ENCODE data around the gene ATXN10.

The ATXN10 gene

DNA sequence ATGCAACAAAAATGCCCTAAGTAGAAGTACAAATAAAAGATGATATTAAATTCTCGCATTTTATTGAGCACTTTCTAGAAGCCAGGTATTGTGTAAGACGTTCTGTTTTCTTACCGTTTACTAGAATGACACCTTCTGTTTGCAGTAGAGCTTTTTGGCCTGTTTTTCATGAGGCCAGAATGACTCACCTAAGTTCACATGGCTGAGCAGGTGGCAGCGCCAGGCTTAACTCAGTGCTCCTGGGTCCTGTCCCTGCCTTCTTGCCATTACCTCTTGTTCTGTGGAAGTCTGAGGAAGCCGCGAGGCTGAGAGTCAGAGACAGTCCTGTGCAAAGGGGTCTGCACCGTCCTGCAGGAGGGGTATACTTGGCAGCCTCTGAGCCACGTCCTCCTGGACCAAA lies 113.8 kb downstream of the ATXN10 start:
- H3K27me3 ChIP-seq (ENCODE audit: control insufficient read depth, low read length) = no peaks in the 10 kb centered on the region
- H3K9me3 ChIP-seq (ENCODE audit: control insufficient read depth, insufficient read depth, low read length) = peaks cover 2% of the 10 kb centered on the region; the same call in 1 of the 2 replicates
- no peaks in the 10 kb centered on the region for H4K20me1 ChIP-seq (ENCODE audit: control insufficient read depth, insufficient read depth, low read depth, low read length)
- H3F3A ChIP-seq (ENCODE audit: control insufficient read depth, insufficient read depth) = peaks cover 26% of the 10 kb centered on the region
- peaks cover 53% of the 10 kb centered on the region for H3K36me3 ChIP-seq (ENCODE audit: control insufficient read depth, low read length)
- TF ChIP-seq, protein P1, sequence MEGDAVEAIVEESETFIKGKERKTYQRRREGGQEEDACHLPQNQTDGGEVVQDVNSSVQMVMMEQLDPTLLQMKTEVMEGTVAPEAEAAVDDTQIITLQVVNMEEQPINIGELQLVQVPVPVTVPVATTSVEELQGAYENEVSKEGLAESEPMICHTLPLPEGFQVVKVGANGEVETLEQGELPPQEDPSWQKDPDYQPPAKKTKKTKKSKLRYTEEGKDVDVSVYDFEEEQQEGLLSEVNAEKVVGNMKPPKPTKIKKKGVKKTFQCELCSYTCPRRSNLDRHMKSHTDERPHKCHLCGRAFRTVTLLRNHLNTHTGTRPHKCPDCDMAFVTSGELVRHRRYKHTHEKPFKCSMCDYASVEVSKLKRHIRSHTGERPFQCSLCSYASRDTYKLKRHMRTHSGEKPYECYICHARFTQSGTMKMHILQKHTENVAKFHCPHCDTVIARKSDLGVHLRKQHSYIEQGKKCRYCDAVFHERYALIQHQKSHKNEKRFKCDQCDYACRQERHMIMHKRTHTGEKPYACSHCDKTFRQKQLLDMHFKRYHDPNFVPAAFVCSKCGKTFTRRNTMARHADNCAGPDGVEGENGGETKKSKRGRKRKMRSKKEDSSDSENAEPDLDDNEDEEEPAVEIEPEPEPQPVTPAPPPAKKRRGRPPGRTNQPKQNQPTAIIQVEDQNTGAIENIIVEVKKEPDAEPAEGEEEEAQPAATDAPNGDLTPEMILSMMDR (IDR thresholded peaks at IDR 0.05; ENCODE audit: low read depth, low read length, poor library complexity, severe bottlenecking) = no peak
- TF ChIP-seq EZH2phosphoT487 (IDR thresholded peaks at IDR 0.05; ENCODE audit: borderline replicate concordance, low read length) = no peak
- no peaks in the 10 kb centered on the region for H3K9me2 ChIP-seq (replicated peaks; ENCODE audit: control insufficient read depth, low read length)
- H3K4me1 ChIP-seq (ENCODE audit: control insufficient read depth, low read length) = peaks cover 63% of the 10 kb centered on the region
- H3K4me2 ChIP-seq (ENCODE audit: low read length) = peak overlapping the region; percentile 86
- peak overlapping the region; percentile 99 for H3K27ac ChIP-seq (ENCODE audit: low read depth, low read length)
- peaks cover 89% of the 10 kb centered on the region for H3K79me2 ChIP-seq (ENCODE audit: control insufficient read depth, low read length)
- H3K4me3 ChIP-seq (ENCODE audit: low read length) = peak overlapping the region; percentile 74

DNA sequence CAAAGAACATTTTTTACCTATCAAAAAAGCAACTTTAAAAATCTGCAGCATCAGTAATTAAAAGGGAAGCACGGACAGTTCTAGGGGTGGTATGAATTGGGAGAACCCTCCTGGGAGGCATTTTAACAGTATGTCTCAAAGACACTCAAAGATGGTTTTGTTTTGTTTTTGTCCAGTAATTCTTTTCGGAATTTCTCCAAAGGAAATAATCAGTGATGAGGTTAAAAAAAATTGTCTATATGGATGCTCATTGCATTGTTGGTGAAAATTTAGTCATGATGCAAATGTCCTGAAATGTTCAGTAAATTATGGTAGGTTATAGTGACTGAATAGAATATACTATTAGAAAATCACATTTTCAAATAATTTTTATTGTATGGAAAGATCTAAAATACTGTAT lies 115.1 kb downstream of the ATXN10 start:
- peaks cover 80% of the 10 kb centered on the region for H3K79me2 ChIP-seq (ENCODE audit: control insufficient read depth, low read length)
- no peak overlapping the region for H3K4me2 ChIP-seq (ENCODE audit: low read length)
- no peaks in the 10 kb centered on the region for H3K9me2 ChIP-seq (replicated peaks; ENCODE audit: control insufficient read depth, low read length)
- peaks cover 41% of the 10 kb centered on the region for H3K36me3 ChIP-seq (ENCODE audit: control insufficient read depth, low read length)
- H3K4me3 ChIP-seq (ENCODE audit: low read length) = no peak overlapping the region
- H3K4me1 ChIP-seq (ENCODE audit: control insufficient read depth, low read length) = peaks cover 53% of the 10 kb centered on the region
- H3K27me3 ChIP-seq (ENCODE audit: control insufficient read depth, low read length) = no peaks in the 10 kb centered on the region
- no peak for TF ChIP-seq EZH2phosphoT487 (IDR thresholded peaks at IDR 0.05; ENCODE audit: borderline replicate concordance, low read length)
- TF ChIP-seq, protein P1 (IDR thresholded peaks at IDR 0.05; ENCODE audit: low read depth, low read length, poor library complexity, severe bottlenecking) = no peak
- peaks cover 2% of the 10 kb centered on the region; the same call in 1 of the 2 replicates for H3K9me3 ChIP-seq (ENCODE audit: control insufficient read depth, insufficient read depth, low read length)
- peaks cover 23% of the 10 kb centered on the region for H3F3A ChIP-seq (ENCODE audit: control insufficient read depth, insufficient read depth)
- H4K20me1 ChIP-seq (ENCODE audit: control insufficient read depth, insufficient read depth, low read depth, low read length) = no peaks in the 10 kb centered on the region
- H3K27ac ChIP-seq (ENCODE audit: low read depth, low read length) = 0 out of 2 replicates have a peak overlapping the region, but pooled peaks have one; percentile 99

DNA sequence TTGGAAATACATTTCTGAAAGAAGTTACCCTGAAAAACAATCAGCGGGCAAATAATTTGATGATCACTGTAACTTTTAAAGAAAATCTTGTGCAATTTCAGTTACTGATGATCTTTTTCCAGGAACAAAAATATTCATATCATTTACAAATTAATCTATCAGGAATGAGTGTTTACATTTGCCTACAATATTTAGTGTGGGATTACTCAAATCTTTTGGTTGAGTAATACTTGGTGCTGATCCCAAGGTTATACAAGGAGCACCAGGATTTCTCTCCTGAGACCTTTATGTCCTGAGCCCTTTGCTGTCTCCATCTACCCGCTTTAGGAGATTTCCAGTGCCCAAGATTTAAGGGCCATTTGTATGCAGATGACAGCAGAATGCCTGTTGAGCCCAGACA lies 116.1 kb downstream of the ATXN10 start:
- Histone ChIP-seq H4K20me1 (ENCODE audit: control insufficient read depth, insufficient read depth, low read depth, low read length) (no peaks in the 10 kb centered on the region), H3K27me3 (ENCODE audit: control insufficient read depth, low read length) (no peaks in the 10 kb centered on the region), H3K4me2 (ENCODE audit: low read length) (no peak overlapping the region), H3K9me2 (replicated peaks; ENCODE audit: control insufficient read depth, low read length) (no peaks in the 10 kb centered on the region), H3K9me3 (ENCODE audit: control insufficient read depth, insufficient read depth, low read length) (peaks cover 4% of the 10 kb centered on the region; the same call in 1 of the 2 replicates), H3K27ac (ENCODE audit: low read depth, low read length) (no peak overlapping the region), H3F3A (ENCODE audit: control insufficient read depth, insufficient read depth) (peaks cover 19% of the 10 kb centered on the region), H3K79me2 (ENCODE audit: control insufficient read depth, low read length) (peaks cover 70% of the 10 kb centered on the region), H3K4me1 (ENCODE audit: control insufficient read depth, low read length) (peaks cover 43% of the 10 kb centered on the region), H3K36me3 (ENCODE audit: control insufficient read depth, low read length) (peaks cover 38% of the 10 kb centered on the region), H3K4me3 (ENCODE audit: low read length) (no peak overlapping the region)
- TF ChIP-seq, protein P1 (IDR thresholded peaks at IDR 0.05; ENCODE audit: low read depth, low read length, poor library complexity, severe bottlenecking) = no peak
- TF ChIP-seq EZH2phosphoT487 (IDR thresholded peaks at IDR 0.05; ENCODE audit: borderline replicate concordance, low read length) = no peak

Data from DOHH2 (cell line).